Colon (tissue), 2 donors: ENCODE measurements around the gene BTG1.
"Not testable (repeated sequence)": the region's sequence is repeated elsewhere in the genome, so short reads cannot be mapped to it uniquely, and the experiment has no call there.

Source experiments
- FAIRE-seq: peaks from 2 replicates; lab custom pipeline; 2012; peaks lifted over from hg19 to GRCh38; lab: Jason Lieb, UNC
- donor health status: control.
- donor health status: control.

Gene BTG1

GRCh38 chr12:92096346-92097136 is 49.1 kb downstream of the BTG1 start:
- FAIRE-seq = no peak

- FAIRE-seq = no peak
Measured at GRCh38 chr12:92094751-92095161, 50.9 kb downstream of the BTG1 start.

GRCh38 chr12:92094301-92094700 is 51.3 kb downstream of the BTG1 start:
- not testable (repeated sequence) for FAIRE-seq
